Measurements from ENCODE around the gene TBC1D16. TPM values are rescaled to one million over a fixed set of nuclear protein-coding genes. Genes with fewer than 3 reads are reported as not detected.
"Not testable (repeated sequence)": the region's sequence is repeated elsewhere in the genome, so short reads cannot be mapped to it uniquely, and the experiment has no call there.

Gene TBC1D16
- total RNA-seq, 4 donors from 2014 or later, result 5.8 to 8.1 (median 7.0) TPM

GRCh38 chr17:79969906-79970305 is 65.8 kb downstream of the TBC1D16 start:
- intact Hi-C loops (cut with DNase I; ENCODE audit: low total_unique reads) (no loop called here), in situ Hi-C loops (cut with MboI; ENCODE audit: low sequenced_read_pairs in 4 of 4) (no loop called here)
- Histone ChIP-seq H3K9me3 (no peaks in the 10 kb centered on the region), H3K27me3 (peaks cover 0 to 5% (median 0%) of the 10 kb centered on the region in 3 donors), H3K4me3 (no peak overlapping the region), H3K4me1 (no peaks in the 10 kb centered on the region), H3K36me3 (no peaks in the 10 kb centered on the region), H3K27ac (no peak overlapping the region)
- DNase-seq (no peak), ATAC-seq (no peak)
- TF ChIP-seq POLR2A (IDR thresholded peaks at IDR 0.05) (no peak), CTCF (IDR thresholded peaks at IDR 0.05 in 4 of 5, conservative IDR thresholded peaks at IDR 0.05 in 1 of 5) (no peak)

GRCh38 chr17:79968116-79968515 is 67.6 kb downstream of the TBC1D16 start:
- H3K4me3 ChIP-seq, result no peak overlapping the region
- intact Hi-C loops (cut with DNase I; ENCODE audit: low total_unique reads), result no loop called here
- no peaks in the 10 kb centered on the region for H3K4me1 ChIP-seq
- TF ChIP-seq POLR2A (IDR thresholded peaks at IDR 0.05), result no peak
- no peak for TF ChIP-seq CTCF (IDR thresholded peaks at IDR 0.05 in 4 of 5, conservative IDR thresholded peaks at IDR 0.05 in 1 of 5)
- peaks cover 0 to 5% (median 0%) of the 10 kb centered on the region in 3 donors for H3K27me3 ChIP-seq
- H3K27ac ChIP-seq, result no peak overlapping the region
- DNase-seq (no peak), ATAC-seq (no peak)
- H3K9me3 ChIP-seq, result no peaks in the 10 kb centered on the region
- no peaks in the 10 kb centered on the region for H3K36me3 ChIP-seq
- in situ Hi-C loops (cut with MboI; ENCODE audit: low sequenced_read_pairs in 4 of 4), result no loop called here

DNA sequence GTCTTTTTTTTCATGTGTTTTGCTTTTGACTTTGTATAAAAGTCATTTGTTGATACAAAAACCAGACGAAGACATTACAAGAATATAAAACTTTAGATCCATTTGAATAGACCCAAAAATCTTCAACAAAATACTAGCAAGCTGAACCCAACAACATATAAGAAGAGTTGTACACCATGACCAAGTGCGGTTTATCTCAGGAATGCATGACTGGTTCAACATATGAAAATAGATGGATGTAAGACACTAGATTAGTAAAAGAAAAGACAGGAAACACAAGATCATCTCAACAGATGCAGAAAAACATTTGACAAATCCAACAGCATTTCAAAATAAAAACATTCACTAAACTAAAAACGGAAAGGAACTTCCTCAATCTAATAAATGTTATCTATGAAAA is 69.0 kb downstream of the TBC1D16 start:
- Histone ChIP-seq H3K27ac (no peak overlapping the region), H3K36me3 (no peaks in the 10 kb centered on the region), H3K4me3 (no peak overlapping the region), H3K4me1 (no peaks in the 10 kb centered on the region), H3K27me3 (peaks cover 0 to 5% (median 0%) of the 10 kb centered on the region in 3 donors), H3K9me3 (no peaks in the 10 kb centered on the region)
- intact Hi-C loops (cut with DNase I; ENCODE audit: low total_unique reads) (no loop called here), in situ Hi-C loops (cut with MboI; ENCODE audit: low sequenced_read_pairs in 4 of 4) (no loop called here)
- DNase-seq (no peak), ATAC-seq (no peak)
- TF ChIP-seq CTCF (IDR thresholded peaks at IDR 0.05 in 4 of 5, conservative IDR thresholded peaks at IDR 0.05 in 1 of 5), result no peak

DNA sequence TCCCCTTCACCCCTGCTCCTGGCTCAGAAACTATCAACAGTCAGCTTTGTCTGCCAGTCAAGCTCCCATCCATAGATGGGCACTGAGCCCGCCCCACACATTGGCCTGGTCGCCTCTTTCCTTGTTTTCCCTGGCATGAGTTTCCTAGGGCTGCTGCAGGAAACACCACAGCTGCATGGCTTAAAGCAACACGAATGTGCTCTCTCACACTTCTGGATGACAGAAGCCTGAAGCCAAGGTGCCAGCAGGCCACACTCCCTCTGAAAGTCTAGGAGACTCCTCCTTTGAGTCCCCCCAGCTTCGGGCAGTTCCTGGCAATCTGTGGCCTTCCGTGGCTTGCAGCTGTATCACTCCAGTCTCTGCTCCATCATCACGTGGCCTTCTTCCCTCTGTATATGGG is 69.9 kb downstream of the TBC1D16 start:
- intact Hi-C loops (cut with DNase I; ENCODE audit: low total_unique reads) (no loop called here), in situ Hi-C loops (cut with MboI; ENCODE audit: low sequenced_read_pairs in 4 of 4) (no loop called here)
- no peaks in the 10 kb centered on the region for H3K36me3 ChIP-seq
- TF ChIP-seq CTCF (IDR thresholded peaks at IDR 0.05 in 4 of 5, conservative IDR thresholded peaks at IDR 0.05 in 1 of 5) (no peak), POLR2A (IDR thresholded peaks at IDR 0.05) (no peak)
- peaks cover 0 to 5% (median 0%) of the 10 kb centered on the region in 3 donors for H3K27me3 ChIP-seq
- no peak overlapping the region for H3K27ac ChIP-seq
- ATAC-seq (no peak), DNase-seq (no peak)
- no peaks in the 10 kb centered on the region for H3K4me1 ChIP-seq
- no peak overlapping the region for H3K4me3 ChIP-seq
- no peaks in the 10 kb centered on the region for H3K9me3 ChIP-seq

DNA sequence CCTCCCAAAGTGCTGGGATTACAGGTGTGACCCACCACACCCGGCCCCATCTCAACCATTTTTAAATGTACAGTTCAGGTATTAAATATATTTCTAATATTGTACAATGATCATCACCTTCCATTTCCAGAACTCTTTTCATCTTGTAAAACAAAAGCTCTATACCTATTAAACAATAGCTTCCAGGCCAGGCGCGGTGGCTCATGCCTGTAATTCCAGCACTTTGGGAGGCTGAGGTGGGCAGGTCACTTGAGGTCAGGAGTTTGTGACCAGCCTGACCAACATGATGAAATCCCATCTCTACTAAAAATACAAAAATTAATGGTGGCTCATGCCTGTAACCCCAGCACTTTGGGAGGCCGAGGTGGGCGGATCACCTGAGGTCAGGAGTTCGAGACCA is 73.2 kb downstream of the TBC1D16 start:
- ATAC-seq; H3K4me3 ChIP-seq; H3K4me1 ChIP-seq; H3K27ac ChIP-seq; intact Hi-C loops (cut with DNase I; ENCODE audit: low total_unique reads); DNase-seq; in situ Hi-C loops (cut with MboI; ENCODE audit: low sequenced_read_pairs in 4 of 4); H3K9me3 ChIP-seq; H3K27me3 ChIP-seq; H3K36me3 ChIP-seq: not testable (repeated sequence)

GRCh38 chr17:79961567-79961966 is 74.1 kb downstream of the TBC1D16 start:
- H3K36me3 ChIP-seq; H3K9me3 ChIP-seq; H3K27me3 ChIP-seq; DNase-seq; H3K4me1 ChIP-seq; in situ Hi-C loops (cut with MboI; ENCODE audit: low sequenced_read_pairs in 4 of 4); intact Hi-C loops (cut with DNase I; ENCODE audit: low total_unique reads); H3K4me3 ChIP-seq; ATAC-seq; H3K27ac ChIP-seq: not testable (repeated sequence)

Data from gastrocnemius medialis (tissue), 4 donors.